Measurements from ENCODE around the gene CD207.

DNA sequence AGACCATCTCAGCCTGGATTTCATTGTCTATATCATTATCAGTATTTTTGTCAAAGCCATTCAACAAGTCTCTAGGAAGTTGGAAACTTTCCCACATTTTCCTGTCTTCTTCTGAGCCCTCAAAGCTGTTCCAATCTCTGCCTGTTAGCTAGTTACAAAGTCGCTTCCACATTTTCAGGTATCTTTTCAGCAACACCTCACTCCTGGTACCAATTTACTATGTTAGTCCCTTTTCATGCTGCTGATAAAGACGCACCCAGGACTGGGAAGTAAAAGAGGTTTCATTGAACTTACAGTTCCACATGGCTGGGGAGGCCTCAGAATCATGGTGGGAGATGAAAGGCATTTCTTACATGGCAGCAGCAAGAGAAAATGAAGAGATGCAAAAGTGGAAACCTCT, 35.9 kb downstream of the CD207 start:
- TF ChIP-seq, protein P1, sequence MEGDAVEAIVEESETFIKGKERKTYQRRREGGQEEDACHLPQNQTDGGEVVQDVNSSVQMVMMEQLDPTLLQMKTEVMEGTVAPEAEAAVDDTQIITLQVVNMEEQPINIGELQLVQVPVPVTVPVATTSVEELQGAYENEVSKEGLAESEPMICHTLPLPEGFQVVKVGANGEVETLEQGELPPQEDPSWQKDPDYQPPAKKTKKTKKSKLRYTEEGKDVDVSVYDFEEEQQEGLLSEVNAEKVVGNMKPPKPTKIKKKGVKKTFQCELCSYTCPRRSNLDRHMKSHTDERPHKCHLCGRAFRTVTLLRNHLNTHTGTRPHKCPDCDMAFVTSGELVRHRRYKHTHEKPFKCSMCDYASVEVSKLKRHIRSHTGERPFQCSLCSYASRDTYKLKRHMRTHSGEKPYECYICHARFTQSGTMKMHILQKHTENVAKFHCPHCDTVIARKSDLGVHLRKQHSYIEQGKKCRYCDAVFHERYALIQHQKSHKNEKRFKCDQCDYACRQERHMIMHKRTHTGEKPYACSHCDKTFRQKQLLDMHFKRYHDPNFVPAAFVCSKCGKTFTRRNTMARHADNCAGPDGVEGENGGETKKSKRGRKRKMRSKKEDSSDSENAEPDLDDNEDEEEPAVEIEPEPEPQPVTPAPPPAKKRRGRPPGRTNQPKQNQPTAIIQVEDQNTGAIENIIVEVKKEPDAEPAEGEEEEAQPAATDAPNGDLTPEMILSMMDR (conservative IDR thresholded peaks at IDR 0.05), result no peak
- no peak for TF ChIP-seq EZH2 (IDR thresholded peaks at IDR 0.05; ENCODE audit: low read depth)

All from PC-9 (cell line).